Measurements from ENCODE around the gene RHEBL1.

DNA sequence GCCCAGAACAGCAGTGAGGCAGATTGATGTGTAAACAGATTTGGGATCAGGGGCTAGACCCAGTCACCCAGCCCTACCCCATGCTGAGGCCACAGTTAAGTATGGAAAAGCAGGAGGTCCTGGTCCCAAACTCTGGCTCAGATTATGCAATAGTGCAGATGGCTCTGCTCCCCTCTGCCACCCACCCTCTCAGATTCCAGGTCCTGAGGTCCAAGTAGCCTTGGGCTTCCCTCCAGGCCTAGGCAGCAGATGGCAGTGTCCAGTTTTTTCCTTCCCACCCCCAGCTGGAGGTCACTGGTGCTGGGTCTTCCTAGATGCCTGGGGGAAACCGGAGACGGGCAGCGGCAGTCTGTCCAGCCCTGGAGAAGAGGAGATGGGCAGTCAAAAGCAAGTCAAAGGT, 27.6 kb upstream of the RHEBL1 start:
- TF ChIP-seq, protein P1, sequence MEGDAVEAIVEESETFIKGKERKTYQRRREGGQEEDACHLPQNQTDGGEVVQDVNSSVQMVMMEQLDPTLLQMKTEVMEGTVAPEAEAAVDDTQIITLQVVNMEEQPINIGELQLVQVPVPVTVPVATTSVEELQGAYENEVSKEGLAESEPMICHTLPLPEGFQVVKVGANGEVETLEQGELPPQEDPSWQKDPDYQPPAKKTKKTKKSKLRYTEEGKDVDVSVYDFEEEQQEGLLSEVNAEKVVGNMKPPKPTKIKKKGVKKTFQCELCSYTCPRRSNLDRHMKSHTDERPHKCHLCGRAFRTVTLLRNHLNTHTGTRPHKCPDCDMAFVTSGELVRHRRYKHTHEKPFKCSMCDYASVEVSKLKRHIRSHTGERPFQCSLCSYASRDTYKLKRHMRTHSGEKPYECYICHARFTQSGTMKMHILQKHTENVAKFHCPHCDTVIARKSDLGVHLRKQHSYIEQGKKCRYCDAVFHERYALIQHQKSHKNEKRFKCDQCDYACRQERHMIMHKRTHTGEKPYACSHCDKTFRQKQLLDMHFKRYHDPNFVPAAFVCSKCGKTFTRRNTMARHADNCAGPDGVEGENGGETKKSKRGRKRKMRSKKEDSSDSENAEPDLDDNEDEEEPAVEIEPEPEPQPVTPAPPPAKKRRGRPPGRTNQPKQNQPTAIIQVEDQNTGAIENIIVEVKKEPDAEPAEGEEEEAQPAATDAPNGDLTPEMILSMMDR (IDR thresholded peaks at IDR 0.05), result no peak
- no peak for TF ChIP-seq POLR2AphosphoS5 (IDR thresholded peaks at IDR 0.05)

All from transverse colon (tissue), 4 donors.